ENCODE measurements around the gene EXT2.

DNA sequence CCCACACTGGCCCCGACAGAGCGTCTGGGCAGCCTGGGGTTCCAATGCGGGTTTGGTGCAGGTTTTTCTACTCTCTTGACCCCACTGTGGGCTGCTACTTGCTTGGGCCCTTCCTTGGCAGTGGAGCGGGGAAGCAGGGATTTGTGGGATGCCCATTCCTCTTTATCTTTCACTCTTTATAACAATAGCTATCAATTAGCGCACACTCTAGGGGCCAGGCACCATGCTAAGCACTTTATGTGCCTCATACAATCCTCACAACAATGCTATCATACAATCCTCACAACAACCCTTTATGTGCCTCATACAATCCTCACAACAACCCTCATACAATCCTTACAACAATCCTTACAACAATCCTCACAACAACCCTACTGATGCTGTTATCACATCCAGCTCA is 16.7 kb upstream of the EXT2 start:
- TF ChIP-seq CREB1 (CRISPR knock-in tag; IDR thresholded peaks at IDR 0.05) = no peak
- TF ChIP-seq TEAD1 (CRISPR knock-in tag; IDR thresholded peaks at IDR 0.05) = no peak
- TF ChIP-seq, protein P1, sequence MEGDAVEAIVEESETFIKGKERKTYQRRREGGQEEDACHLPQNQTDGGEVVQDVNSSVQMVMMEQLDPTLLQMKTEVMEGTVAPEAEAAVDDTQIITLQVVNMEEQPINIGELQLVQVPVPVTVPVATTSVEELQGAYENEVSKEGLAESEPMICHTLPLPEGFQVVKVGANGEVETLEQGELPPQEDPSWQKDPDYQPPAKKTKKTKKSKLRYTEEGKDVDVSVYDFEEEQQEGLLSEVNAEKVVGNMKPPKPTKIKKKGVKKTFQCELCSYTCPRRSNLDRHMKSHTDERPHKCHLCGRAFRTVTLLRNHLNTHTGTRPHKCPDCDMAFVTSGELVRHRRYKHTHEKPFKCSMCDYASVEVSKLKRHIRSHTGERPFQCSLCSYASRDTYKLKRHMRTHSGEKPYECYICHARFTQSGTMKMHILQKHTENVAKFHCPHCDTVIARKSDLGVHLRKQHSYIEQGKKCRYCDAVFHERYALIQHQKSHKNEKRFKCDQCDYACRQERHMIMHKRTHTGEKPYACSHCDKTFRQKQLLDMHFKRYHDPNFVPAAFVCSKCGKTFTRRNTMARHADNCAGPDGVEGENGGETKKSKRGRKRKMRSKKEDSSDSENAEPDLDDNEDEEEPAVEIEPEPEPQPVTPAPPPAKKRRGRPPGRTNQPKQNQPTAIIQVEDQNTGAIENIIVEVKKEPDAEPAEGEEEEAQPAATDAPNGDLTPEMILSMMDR (IDR thresholded peaks at IDR 0.05) = no peak
- TF ChIP-seq, protein P2, sequence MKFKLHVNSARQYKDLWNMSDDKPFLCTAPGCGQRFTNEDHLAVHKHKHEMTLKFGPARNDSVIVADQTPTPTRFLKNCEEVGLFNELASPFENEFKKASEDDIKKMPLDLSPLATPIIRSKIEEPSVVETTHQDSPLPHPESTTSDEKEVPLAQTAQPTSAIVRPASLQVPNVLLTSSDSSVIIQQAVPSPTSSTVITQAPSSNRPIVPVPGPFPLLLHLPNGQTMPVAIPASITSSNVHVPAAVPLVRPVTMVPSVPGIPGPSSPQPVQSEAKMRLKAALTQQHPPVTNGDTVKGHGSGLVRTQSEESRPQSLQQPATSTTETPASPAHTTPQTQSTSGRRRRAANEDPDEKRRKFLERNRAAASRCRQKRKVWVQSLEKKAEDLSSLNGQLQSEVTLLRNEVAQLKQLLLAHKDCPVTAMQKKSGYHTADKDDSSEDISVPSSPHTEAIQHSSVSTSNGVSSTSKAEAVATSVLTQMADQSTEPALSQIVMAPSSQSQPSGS (CRISPR knock-in tag; IDR thresholded peaks at IDR 0.05; ENCODE audit: borderline replicate concordance, low read depth) = no peak
- TF ChIP-seq ELF4 (CRISPR knock-in tag; IDR thresholded peaks at IDR 0.05; ENCODE audit: low read depth) = no peak
- no peak for TF ChIP-seq CBFB (CRISPR knock-in tag; IDR thresholded peaks at IDR 0.05; ENCODE audit: low read depth)
- TF ChIP-seq FOXK1 (CRISPR knock-in tag; IDR thresholded peaks at IDR 0.05) = no peak
- no peak for TF ChIP-seq ZNF121 (CRISPR knock-in tag; IDR thresholded peaks at IDR 0.05)
- no peak for TF ChIP-seq NFYB (CRISPR knock-in tag; conservative IDR thresholded peaks at IDR 0.05; ENCODE audit: low read depth)
- TF ChIP-seq SMAD3 (CRISPR knock-in tag; IDR thresholded peaks at IDR 0.05; ENCODE audit: borderline replicate concordance) = no peak
- no peak for TF ChIP-seq ZNF416 (CRISPR knock-in tag; IDR thresholded peaks at IDR 0.05)

All from WTC11 (cell line).